Activated effector memory CD4-positive, alpha-beta T cell treated with anti-CD3 and anti-CD28 coated beads, Interleukin-2, amount 50 U/mL, for 16 hours (primary cell): Measurements from ENCODE around the gene PLXDC1.
"Not testable (repeated sequence)": the region's sequence is repeated elsewhere in the genome, so short reads cannot be mapped to it uniquely, and the experiment has no call there.

ENCODE experiments used
- DNase-seq: peaks from one replicate; pipeline ENCODE4 v3.0.0-alpha.2; 2020

The PLXDC1 gene

DNA sequence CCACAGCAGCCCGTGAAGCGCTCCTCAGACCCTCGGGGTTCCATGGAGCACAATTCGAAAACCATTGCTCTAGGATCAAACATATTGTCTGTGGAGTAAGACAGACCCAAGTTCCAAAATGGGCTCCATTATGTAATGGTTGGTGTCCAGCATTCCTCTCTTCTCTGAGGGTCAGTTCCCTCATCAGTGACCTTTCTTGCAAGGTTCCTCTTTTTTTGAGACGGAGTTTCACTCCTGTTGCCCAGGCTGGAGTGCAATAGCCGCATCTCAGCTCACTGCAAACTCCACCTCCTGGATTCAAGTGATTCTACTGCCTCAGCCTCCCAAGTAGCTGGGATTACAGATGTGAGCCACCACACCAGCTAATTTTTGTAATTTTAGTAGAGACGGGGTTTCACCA lies 28.4 kb downstream of the PLXDC1 start:
- DNase-seq: no peak

DNA sequence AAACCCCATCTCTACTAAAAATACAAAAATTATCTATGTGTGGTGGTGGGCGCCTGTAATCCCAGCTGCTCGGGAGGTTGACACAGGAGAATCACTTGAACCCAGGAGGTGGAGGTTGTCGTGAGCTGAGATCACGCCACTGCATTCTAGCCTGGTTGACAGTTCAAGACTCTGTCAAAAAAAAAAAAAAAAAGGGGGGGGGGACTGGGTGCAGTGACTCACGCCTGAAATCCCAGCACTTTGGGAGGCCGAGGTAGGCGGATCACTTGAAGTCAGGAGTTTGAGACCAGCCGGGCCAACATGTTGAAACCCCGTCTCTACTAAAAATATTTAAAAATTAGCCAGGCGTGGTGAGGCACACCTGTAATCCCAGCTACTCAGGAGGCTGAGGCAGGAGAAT lies 29.5 kb downstream of the PLXDC1 start:
- not testable (repeated sequence) for DNase-seq

DNA sequence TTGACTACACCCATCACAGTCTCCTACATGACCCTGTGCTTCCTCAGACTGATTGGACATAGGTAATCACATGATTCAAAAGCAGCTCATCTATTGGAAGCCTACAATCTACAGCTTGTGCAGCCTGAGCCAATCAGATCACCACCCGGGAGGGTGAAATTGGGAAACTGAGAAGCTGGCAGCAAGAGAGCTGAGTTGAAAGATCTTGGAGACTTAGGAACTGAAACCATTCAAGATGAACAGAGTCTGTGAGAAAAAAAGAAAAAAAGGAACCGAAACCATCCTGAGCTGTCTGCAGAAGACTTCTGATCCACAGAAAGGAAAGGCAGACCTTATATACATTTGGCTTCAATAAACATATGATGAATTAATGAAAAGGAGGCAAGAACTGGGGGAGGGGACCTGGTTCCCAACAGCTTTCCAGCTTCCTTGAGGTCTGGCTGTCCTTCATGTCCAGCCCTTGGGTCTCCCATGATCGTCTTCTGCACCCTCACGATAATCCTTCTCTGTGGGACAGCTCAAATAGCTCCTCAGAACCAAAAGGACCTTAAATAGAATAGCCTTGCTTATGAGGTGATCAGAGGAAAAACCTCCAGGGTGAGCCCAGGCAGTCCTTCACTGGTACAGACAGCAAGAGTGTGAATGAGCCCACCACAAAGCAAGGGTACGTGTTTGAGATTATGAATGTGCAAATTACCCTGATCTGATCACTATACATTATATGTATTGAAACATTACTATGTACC lies 32.6 kb downstream of the PLXDC1 start:
- no peak for DNase-seq

DNA sequence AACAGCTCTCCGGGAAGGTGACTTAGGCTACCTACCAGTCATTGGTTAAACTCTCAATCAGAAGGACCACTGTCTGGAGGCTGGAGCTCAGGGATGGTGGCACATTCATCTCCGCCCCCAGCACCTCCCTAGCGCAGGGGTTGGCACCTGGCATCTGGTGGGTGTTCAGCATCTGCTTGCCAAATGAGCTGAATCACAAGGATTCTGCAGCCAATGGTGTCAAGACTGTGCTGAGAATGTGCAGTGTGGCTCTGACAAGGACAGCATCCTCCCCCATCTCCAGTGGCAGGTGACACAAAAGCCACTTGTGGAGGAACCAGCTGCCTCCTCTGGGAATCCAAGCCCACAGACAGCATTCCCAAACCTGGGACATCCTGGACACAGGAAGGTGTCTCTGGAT lies 35.2 kb downstream of the PLXDC1 start:
- DNase-seq: no peak

DNA sequence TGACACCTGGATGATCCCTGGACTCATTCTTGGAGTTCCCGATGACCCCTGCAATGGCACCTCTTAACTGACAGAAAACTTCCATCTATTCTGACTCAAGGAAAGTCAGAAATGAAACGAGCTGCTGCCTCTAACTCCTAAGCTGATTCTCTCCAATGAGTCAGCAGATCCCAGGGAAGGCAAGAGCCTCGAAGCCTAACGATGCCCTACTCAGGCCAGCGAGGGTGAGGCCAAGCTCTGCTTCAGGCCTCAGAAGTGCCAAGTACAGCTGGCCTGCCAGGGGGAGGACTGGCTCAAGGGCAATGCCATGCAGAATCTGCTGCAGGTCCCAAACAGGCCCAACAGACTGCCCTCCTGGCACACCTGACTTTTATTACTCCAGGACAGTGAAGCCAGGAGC lies 36.3 kb downstream of the PLXDC1 start:
- no peak for DNase-seq

DNA sequence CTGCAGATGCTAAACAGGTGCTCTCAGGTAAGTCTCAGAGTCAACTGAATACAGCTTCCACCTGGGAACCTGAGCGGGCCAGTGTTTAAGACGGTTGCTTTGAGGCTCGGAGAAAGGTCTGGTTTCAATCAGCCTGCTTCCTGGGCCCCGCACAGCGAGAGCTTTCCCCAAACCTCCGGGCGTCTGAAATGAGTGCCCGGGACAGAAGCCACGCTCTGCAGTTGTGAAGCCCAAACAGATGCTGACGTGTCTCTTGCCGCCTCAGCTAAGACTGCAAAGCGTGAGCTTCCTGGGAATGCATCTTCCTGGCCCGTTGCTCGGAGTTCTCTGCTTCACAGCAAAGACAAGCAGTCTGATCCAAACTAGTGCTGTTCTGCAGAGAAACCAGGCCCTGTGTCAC lies 36.7 kb downstream of the PLXDC1 start:
- no peak for DNase-seq

DNA sequence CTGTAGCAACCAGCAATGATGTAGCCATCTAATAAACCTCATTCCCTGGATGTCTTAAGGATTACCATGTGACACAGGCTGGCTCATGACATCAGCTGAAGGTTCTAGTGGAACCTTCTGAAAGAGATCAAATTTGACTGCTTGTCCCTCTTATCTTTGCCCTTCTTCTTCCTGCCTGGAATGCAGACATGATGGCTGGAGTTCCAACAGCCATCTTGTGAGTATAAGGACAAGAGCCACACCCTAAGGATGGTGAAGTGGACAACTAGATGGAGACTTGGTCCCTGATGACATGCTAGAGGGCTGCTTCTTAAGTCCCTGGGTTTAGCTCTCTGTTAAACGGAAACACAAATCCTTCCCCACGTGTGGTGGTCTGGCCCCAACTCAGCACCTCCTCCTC lies 37.6 kb downstream of the PLXDC1 start:
- no peak for DNase-seq

DNA sequence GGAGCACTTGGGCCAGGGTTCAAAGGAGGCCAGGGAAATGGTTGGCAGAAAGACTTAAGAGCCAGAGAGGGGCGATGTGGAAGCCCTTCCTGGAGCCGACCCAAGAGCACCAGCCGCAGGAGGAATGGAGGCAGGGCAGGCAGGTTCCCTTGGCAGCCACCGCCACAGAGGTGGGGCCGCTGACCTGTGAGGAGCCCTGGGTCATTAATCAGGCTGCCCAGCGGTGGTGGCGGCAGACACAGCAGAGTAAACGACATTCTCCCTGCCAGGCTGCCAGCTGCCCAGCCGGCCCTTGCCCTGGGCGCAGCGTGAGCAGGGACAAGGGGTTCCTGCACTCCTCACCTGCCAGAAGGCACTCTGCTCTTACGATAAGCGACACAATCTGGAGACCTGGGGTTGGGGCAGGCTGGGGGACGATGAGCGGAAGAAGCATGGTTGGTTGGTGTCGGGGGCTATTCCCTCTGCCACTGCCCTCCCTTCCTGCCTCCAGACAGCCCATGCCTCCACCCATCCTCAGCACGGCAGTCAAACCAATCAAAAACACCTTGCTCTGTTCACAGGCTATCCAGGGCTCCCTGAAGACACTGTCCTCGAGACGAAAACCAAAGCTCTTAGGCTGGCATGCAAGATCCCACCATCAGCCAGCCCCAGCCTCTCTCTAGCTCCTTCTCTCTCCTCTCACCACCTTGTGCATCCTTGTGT lies 40.9 kb downstream of the PLXDC1 start:
- no peak for DNase-seq

DNA sequence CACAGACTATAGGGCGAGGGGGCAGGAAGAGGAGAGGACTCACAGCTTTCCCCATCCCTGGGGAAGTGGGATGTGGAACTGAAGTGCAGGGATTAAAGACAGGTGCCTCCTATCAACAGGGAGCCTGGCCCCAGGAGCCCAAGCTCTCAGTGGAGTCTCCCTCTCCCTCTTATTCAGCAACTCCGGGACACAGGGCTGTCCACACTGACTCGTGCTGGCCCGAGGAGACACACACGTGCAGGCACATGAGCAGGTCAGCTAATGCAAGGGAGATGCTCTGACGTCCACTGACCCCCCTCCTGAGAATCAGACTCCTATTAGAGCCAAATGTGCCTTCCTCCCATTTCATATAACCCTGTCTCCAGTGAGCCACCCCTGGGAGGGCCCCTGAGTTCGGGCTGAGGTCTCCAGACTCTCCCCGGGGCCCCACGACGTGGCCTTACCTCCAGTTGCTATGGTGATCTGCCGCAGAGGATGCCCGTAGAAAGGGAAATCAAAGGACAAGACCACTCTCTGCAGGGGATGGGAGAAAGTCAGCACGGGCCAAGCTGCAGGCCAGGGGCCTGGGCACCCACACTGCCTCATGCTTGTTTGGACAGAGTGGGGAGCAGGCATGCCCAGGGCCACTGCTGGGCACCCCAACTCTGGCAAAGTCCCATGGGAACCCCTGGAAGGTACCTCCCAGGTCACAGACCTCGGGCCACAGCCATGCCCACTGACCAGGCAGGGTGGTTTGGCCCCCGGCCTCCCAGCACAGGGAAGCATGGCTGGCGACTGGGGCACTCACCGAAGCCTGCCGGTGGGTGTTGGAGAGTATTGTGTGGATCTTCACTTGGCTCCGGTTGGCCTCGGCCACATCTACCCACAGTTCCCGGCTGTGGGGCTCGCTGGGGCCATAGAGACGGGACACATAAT lies 42.7 kb downstream of the PLXDC1 start:
- DNase-seq: no peak

DNA sequence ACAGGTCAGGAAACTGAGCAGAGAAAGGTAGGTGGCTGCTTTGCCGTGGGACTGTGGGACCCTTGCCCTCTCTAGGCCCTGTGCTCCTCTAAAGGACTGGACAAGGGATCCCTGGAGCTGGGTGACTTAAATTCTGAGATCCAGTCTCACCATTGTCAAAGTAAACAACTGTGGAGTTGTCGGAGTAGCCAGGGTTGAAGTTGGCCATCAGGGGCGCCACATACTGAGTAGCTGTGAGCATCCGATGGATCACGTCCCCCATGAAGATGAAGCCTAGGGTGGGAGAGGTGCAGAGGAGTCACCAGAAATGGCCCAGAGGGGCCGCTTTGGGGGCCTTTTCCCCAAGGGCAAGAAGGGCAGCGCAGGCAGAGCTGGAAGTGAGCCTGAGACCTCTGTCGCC lies 43.5 kb downstream of the PLXDC1 start:
- DNase-seq: no peak

DNA sequence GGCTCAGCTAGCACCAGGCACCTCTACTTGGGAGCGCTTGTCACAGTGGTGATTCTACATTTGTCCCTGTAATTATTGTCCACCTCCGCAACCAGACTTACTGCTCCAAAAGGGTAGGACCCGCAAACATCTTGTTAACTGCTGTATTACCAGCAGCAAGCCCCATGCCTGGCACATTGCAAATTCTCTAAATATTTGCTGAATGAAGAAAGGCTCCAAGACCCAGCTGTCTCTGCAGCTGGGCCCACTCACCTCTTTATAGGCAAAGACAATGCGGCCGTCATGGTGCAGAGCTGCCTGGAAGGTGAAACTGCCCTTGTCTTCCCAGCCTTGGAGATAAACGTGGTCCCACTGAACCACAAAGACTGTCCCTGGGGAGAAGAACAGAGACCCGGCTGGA lies 44.3 kb downstream of the PLXDC1 start:
- no peak for DNase-seq

DNA sequence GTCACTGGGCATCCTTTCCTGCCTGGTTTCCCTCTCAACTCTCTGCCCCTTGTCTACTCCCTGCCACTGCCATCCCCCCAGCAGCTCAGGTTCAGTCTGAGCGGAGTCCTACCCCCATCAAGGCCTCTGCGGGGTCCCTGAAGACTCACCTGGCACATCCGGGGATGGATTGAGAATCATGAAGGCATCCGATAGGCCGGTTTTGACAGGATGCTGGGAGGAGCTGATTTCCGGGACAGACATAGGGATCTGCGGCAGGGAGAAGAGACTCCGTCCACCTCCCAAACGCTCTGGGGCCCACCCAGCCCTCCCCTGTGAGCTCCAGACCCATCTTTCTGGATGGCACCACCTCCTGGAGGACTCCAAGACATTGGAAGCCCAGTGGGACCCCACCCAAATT lies 45.7 kb downstream of the PLXDC1 start:
- no peak for DNase-seq

DNA sequence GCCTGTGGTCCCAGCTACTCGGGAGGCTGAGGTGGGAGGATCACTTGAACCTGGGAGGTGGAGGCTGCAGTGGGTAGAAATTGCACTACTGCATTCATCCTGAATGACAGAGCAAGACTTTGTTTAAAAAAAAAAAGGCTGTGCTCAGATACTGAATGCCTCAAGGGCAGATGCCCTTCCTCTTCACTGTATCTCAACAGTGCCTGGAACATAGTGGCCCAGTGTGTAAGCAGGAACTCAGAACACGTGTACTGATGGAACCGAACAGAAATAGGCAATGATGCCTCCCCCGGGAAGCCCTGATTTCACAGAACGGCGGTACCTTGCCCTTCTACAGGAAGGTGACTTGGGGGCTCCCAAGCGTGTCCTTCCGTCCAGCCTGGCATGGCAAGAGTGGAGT lies 46.8 kb downstream of the PLXDC1 start:
- DNase-seq: no peak

DNA sequence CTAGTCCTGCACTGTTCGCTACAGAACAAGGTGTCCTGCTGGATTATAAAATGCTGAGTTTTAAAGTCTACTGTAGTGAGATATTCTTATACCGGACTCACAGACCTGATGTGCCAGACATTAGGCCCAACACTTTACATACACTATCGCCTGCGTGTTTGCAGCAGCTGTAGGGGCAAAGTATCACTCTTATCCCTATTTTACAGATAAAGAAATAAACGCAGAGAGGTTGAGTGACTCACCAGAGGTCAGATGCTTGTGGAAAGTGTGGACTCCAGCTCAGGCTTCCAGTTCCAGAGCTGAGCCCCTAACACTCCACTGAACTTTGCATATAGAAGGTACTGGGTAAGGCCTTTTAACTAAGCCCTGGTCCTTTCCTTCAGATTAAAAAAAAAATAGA lies 47.4 kb downstream of the PLXDC1 start:
- no peak for DNase-seq

DNA sequence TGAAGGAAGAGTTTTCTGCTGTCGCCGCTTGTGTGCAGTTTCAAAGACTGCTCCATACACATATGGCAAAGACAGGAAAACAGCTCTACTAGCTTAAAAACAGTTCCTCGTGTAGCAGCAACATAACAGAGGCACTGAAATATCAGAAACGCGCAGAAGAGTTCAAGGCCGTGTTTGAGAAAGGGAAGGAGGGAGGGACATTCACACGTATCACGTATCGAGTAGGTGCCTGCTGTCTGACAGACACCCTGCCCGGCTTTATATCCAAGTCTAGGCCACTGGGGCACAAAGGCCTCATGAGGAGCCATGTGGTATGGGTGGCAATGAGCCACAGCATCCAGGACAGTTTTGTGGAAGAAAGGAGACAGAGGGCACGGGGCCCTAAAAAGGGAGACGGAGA lies 50.3 kb downstream of the PLXDC1 start:
- DNase-seq: no peak

DNA sequence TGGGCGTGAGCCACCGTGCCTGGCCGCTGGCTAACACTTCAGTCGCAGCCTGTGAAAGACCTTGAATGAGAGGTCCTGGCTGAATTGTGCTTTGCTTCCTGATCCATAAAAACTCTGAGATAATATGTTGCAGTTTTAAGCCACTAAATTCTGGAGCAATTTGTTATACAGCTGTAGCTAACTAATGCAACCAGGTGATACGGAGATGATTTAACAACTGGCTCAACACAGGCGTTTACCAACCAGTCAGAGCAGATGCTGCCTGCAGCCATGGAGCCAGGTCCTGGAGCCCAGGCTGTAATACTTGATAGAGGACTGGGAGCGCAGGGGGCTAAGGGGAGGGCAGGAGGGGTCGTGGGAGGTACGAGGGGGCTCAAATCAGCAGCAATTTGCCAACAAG lies 50.9 kb downstream of the PLXDC1 start:
- no peak for DNase-seq

DNA sequence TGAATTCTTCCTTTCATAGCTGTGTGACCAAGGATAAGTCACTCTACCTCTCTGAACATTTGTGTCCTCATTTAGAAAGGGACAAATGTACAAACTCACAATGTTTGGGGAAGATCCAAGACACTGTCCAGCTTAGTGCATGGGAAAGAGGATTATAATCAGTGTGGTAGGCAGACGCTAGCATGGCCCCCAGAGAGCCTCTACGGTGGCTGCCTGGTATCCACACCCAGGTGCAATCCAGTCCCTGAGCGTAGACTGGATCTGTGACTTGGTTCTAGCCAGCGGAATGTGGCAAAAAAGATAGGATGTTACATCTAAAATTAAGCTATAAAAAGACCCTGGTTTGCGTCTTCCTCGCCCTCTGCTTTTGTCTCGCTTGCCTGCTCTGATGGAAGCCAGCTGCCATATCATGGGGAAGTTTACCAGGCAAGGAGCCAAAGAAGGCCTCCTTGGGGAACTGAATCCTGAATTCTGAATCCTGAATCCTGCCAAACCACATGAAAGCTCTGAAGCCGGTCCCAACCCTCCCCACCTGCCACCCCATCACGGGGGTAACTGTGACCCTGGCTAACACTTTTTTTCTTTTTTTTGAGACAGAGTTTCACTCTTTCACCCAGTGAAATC lies 51.7 kb downstream of the PLXDC1 start:
- DNase-seq: no peak

DNA sequence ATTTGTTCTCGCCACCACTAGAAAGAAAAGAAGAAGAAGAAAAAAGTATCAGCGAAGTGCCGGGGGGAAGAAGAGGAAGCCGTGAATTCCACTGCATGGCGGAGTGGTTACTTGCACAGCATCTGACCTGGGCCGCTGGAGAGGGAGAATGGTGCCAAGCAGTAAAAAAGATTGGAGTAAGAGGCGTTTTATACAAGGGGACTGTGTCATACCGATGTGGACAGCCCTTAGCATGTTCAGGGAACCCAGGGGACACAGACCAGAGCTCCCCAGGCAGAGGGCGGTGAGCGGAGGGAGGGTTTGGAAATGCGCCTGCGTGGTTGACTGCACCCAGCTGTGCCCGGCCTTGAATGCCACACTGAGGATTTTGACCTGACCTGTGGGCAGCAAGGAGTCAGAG lies 52.8 kb downstream of the PLXDC1 start:
- no peak for DNase-seq

DNA sequence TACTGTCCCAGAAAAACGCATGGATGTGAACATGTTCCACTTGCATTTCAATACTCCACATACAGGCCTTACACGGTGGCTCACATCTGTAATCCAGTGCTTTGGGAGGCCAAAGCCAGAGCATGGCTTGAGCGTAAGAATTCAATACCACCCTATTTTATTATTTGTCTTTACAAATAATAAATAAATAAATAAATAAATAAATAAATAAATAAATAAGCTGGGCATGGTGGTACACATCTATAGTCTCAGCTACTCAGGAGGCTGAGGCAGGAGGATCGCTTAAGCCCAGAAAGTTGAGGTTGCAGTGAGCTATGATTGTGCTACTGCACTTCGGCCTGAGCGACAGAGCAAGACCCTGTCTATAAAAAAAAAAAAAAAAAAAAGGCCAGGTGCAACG lies 53.9 kb downstream of the PLXDC1 start:
- no peak for DNase-seq

DNA sequence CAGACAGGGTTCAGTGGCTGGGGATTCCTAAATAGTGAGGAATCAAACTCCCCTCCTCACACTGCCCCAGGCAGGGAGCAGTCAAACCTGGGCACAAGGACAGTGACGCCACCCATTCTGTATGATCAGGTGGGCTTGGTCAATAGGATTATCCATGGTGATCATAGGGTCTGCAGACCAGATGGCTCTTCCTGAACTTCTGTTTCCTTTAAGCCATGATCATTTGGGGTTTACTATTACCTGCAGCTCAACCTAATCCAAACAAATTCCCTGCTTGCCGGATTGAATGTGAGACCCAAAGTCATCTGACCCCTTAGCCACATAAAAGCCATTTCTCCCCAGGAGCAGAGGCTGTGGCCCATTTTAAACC lies 54.3 kb downstream of the PLXDC1 start:
- no peak for DNase-seq

DNA sequence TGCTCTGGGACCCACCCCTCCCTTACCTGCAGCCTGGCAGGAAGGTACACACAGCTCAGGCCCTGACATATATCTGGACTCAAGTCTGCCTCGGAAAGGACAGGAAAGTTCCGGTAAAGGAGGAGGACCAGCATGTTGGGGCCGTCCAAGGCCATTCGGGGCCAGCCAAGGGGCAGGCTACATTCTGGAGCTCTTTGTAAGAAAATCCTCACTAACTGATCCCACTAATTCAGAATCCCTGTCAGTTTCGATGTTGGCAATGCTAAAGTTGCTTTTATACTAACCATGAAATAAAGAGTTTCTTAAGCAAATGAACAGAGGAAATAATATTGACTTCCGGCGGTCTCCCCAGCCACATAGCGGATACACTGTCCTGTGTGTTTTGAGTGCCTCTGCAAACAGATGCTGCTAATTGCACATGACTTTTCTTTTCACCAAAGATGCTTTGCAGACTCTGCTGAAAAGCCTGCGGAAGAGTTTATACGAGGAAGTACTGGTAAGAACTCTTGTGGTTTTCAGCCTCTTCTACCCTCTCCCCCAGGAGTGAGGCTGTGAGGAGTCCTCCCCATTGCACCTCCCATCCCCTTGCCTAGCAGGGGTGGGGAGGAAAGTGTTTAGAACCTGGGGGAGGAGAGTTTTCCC lies 54.8 kb downstream of the PLXDC1 start:
- peak; percentile 70 for DNase-seq

DNA sequence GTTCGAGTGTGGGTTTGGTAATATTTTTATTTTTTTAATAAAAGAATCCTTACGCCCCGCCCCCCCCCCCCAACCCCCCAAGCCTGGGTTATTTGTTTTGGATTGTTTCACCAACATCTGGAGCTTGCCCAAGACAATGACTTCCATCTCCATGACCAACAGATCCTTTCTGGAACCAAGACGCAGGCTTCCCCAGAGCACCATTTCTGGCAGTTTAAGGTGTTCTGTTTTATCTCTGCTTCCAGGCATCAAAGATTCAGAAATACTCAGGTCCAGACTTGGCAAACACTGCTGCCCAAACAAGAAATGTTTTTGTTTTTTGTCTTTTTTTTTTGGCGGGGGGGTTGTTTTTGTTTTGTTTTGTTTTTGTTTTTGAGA lies 56.1 kb downstream of the PLXDC1 start:
- DNase-seq: no peak
